GM12874 (cell line): ENCODE data around the gene CD164L2.

Experiments used
- CTCF ChIP-seq: IDR thresholded peaks from 2 replicates; pipeline ENCODE4 v1.5.1; 2011; ENCODE audit warnings: low read depth, mild to moderate bottlenecking, control low read depth, low read length, moderate library complexity; ENCODE audit not compliant: insufficient read depth

Gene CD164L2

DNA sequence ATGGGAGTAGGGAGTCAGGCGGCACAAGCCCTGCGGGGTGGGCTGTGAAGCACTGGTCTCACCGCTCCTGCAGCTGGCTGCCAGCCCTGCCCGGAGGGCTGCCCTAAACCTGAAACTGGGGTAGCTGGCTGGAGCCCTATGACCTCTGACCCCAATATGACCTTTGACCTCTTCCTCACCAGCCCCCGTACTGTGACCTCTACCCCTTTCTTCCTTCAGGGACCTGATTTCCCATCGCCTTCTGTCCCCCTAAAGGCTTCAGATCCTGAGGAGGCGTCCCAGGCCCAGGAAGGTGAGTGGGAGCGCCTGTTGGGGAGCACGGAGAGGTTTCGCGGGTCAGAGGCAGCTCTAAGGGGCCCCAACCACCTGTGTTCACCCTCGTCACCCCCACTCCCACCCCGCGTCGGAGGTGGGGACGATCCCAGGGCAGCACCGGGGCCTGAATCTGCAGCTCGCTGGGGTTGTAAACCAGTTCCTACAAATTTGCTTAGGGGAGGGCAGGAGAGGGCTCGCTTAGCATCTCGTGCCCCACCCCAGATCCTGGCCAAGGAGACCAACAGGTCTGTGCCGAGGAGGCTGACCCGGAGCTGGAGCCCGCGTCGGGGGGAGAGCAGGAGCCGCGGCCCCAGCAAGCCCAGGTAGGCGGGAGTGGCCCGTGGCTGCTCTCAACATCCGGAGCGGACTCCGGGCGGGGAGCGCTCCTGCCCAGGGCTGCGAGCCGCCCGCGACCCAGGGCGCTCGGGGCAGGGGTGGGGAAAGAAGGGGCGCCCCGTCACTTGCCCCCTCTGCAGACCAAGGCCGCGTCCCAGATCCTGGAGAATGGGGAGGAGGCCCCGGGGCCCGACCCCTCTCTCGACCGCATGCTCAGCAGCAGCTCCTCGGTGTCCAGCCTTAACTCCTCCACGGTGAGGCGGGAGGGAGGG lies 34.0 kb downstream of the CD164L2 start:
- no peak for TF ChIP-seq CTCF

DNA sequence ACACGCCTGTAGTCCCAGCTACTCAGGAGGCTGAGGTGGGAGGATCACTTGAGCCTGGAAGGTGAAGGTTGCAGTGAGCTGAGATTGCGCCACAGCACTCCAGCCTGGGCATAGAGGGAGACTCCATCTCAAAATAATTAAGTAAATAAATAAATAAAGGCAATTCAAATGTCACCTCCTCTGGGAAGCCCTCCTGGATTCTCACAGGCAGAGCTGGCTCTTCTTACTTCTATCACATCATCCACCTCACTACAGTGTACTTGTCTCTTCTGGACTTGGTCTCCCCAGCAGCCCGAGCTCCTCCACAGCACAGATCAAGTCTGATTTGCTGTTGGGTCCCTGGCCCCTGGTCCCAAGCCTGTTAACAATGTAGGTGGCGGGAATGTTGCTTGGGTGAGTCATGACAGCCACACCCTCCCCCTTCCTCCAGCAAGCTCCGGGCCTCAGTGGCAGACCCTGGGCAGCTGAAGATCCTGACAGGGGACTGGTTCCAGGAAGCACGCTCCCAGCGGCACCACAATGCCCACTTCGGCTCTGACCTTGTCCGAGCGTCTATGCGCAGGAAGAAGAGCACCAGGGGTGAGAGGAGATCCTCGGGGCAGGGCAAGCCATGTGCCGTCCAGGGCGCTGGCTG lies 36.0 kb downstream of the CD164L2 start:
- no peak for TF ChIP-seq CTCF

DNA sequence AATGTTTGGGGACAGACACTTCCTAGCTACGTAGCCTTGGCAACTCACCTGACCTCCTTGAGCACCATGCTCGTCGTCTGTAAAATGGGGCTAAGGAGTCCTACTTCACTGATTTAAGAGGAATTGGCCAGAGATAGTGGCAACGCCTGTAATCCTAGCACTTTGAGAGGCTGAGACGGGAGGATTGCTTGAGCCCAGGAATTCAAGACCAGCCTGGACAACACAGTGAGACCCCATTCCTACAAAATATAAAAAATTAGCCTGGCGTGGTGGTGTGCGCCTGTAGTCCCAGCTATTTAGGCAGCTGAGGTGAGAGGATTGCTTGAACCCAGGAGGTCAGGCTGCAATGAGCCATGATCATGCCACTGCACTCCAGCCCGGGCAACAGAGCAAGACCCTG lies 36.8 kb downstream of the CD164L2 start:
- TF ChIP-seq CTCF, result no peak

- TF ChIP-seq CTCF, result no peak
Measured at GRCh38 chr1:27345272-27345671, 37.9 kb downstream of the CD164L2 start.

DNA sequence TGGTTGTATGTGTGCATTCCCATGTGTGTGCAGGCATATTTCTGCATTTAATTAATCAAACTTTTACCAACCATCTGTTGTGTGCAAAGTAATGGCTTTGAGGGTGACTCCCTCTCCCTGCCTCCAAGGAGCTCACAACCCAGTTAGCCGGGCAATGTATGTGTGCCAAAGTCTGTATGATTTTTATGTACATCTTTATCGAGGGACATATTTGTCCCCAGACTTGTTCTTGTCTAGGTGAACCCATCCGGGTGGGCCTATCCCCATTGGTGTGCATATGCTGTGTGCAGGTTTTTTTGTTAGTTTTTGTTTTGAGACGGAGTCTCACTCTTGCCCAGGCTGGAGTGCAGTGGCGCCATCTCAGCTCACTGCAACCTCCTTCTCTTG lies 39.5 kb downstream of the CD164L2 start:
- no peak for TF ChIP-seq CTCF

GRCh38 chr1:27342778-27343638 lies 40.1 kb downstream of the CD164L2 start:
- TF ChIP-seq CTCF, result no peak

- 0 out of 2 replicates have a peak, but pooled peaks have one; percentile 3 for TF ChIP-seq CTCF
Measured at GRCh38 chr1:27342391-27342777, 40.7 kb downstream of the CD164L2 start.
